Measurements from ENCODE around the gene CFAP61. TPM values are rescaled to one million over a fixed set of nuclear protein-coding genes. Genes with fewer than 3 reads are reported as not detected.

Gene CFAP61
- total RNA-seq, 1 experiment from 2014 or later: 0.28 TPM

GRCh38 chr20:20065361-20065760 lies 13.0 kb downstream of the CFAP61 start:
- H3K9me3 ChIP-seq (ENCODE audit: control insufficient read depth, insufficient read depth, low read depth, low read length): no peaks in the 10 kb centered on the region
- no peaks in the 10 kb centered on the region for H3K36me3 ChIP-seq (ENCODE audit: control insufficient read depth, insufficient read depth, low read length)
- no peak overlapping the region for H3K27ac ChIP-seq (ENCODE audit: low read length)
- TF ChIP-seq TCF7L2 (IDR thresholded peaks at IDR 0.05; ENCODE audit: low read depth, low read length): no peak
- no peak for TF ChIP-seq POLR2AphosphoS5 (IDR thresholded peaks at IDR 0.05; ENCODE audit: low read depth, low read length)
- TF ChIP-seq SIN3A (IDR thresholded peaks at IDR 0.05; ENCODE audit: borderline replicate concordance, insufficient read depth, low read depth, low read length): no peak
- TF ChIP-seq CTCF (IDR thresholded peaks at IDR 0.05): no peak
- TF ChIP-seq REST (IDR thresholded peaks at IDR 0.05; ENCODE audit: insufficient read depth in 1 of 2, low read depth in 2 of 2, low read length in 1 of 2): no peak
- no peak for DNase-seq (ENCODE audit: low read depth, low spot score)
- in situ Hi-C loops (cut with HindIII; ENCODE audit: low pct_unique_long_range_greater_than_20kb, low sequenced_read_pairs) (no loop called here), intact Hi-C loops (cut with micrococcal nuclease; ENCODE audit: unreplicated experiment) (no loop called here)
- no peaks in the 10 kb centered on the region for H3K4me1 ChIP-seq (ENCODE audit: control insufficient read depth, insufficient read depth, low read length)
- ATAC-seq: no peak
- CTCF ChIA-PET: no interaction called here
- POLR2A ChIA-PET: no interaction called here
- H3K27me3 ChIP-seq (ENCODE audit: control insufficient read depth, insufficient read depth, low read length): peaks cover 11% of the 10 kb centered on the region; the same call in 1 of the 2 replicates
- no TSS peak for BruUV-seq (replicated peaks)
- H3K4me3 ChIP-seq (ENCODE audit: low read depth in 2 of 2, low read length in 2 of 2): no peak overlapping the region

- BruUV-seq (replicated peaks): no TSS peak
- DNase-seq (ENCODE audit: low read depth, low spot score) (no peak), ATAC-seq (no peak)
- H3K4me1 ChIP-seq (ENCODE audit: control insufficient read depth, insufficient read depth, low read length): no peaks in the 10 kb centered on the region
- H3K27me3 ChIP-seq (ENCODE audit: control insufficient read depth, insufficient read depth, low read length): peaks cover 8% of the 10 kb centered on the region; the same call in 1 of the 2 replicates
- H3K9me3 ChIP-seq (ENCODE audit: control insufficient read depth, insufficient read depth, low read depth, low read length): no peaks in the 10 kb centered on the region
- no peak for TF ChIP-seq TCF7L2 (IDR thresholded peaks at IDR 0.05; ENCODE audit: low read depth, low read length)
- no peak for TF ChIP-seq REST (IDR thresholded peaks at IDR 0.05; ENCODE audit: insufficient read depth in 1 of 2, low read depth in 2 of 2, low read length in 1 of 2)
- no peak for TF ChIP-seq SIN3A (IDR thresholded peaks at IDR 0.05; ENCODE audit: borderline replicate concordance, insufficient read depth, low read depth, low read length)
- no peak for TF ChIP-seq POLR2AphosphoS5 (IDR thresholded peaks at IDR 0.05; ENCODE audit: low read depth, low read length)
- no peak for TF ChIP-seq CTCF (IDR thresholded peaks at IDR 0.05)
- POLR2A ChIA-PET: no interaction called here
- CTCF ChIA-PET: no interaction called here
- in situ Hi-C loops (cut with HindIII; ENCODE audit: low pct_unique_long_range_greater_than_20kb, low sequenced_read_pairs) (no loop called here), intact Hi-C loops (cut with micrococcal nuclease; ENCODE audit: unreplicated experiment) (no loop called here)
- no peak overlapping the region for H3K27ac ChIP-seq (ENCODE audit: low read length)
- H3K36me3 ChIP-seq (ENCODE audit: control insufficient read depth, insufficient read depth, low read length): no peaks in the 10 kb centered on the region
- no peak overlapping the region for H3K4me3 ChIP-seq (ENCODE audit: low read depth in 2 of 2, low read length in 2 of 2)
These were observed 18.8 kb downstream of the CFAP61 start for GRCh38 chr20:20070871-20071726.
